GM10266 (cell line): ENCODE measurements around the gene ZBP1.

Source experiments
- DNase-seq: peaks from one replicate; pipeline ENCODE4 v3.0.0; 2012; ENCODE audit errors: extremely low spot score
- TF ChIP-seq, protein P1 (sequence below): IDR thresholded peaks from 2 replicates; pipeline ENCODE4 v1.5.1; 2012; ENCODE audit warnings: mild to moderate bottlenecking, low read depth; ENCODE audit not compliant: control insufficient read depth, insufficient read depth; ENCODE audit errors: missing control alignments

The ZBP1 gene

DNA sequence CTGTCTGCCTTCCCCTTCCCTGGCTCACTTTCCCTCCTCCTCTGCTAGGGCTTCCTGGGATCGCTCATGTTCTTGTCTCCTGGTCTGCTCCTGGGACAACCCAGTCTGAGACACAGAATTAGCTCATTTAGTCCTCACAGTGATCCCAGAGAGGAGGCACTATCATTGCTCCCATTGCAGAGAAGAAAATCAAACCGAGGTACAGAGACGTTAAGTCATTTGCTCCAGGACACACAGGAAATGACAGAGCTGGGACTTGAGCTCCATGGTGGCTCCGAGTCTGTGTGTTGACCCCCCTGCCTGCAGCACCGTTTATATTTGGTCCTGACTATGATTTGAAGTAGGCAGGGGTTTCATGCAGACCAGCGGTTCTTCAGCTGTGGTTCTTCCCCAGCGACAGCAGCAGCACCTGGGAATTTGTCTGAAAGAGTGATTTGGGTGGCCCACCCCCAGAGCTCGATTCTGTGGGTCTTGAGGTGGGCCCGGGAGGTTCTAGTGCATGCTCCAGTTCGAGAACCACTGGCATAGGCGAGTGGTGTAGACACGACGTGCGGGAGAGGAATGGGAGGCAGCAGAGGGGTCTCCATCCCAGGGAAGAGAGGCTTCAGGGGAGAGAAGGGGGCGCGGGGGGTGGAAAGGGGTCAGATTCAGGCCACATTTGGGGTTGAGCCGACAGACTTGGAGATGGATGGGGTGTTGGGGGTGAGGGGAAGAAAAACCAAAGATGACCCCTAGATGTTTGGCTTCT lies 34.6 kb downstream of the ZBP1 start:
- TF ChIP-seq, protein P1, sequence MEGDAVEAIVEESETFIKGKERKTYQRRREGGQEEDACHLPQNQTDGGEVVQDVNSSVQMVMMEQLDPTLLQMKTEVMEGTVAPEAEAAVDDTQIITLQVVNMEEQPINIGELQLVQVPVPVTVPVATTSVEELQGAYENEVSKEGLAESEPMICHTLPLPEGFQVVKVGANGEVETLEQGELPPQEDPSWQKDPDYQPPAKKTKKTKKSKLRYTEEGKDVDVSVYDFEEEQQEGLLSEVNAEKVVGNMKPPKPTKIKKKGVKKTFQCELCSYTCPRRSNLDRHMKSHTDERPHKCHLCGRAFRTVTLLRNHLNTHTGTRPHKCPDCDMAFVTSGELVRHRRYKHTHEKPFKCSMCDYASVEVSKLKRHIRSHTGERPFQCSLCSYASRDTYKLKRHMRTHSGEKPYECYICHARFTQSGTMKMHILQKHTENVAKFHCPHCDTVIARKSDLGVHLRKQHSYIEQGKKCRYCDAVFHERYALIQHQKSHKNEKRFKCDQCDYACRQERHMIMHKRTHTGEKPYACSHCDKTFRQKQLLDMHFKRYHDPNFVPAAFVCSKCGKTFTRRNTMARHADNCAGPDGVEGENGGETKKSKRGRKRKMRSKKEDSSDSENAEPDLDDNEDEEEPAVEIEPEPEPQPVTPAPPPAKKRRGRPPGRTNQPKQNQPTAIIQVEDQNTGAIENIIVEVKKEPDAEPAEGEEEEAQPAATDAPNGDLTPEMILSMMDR, result no peak
- no peak for DNase-seq

DNA sequence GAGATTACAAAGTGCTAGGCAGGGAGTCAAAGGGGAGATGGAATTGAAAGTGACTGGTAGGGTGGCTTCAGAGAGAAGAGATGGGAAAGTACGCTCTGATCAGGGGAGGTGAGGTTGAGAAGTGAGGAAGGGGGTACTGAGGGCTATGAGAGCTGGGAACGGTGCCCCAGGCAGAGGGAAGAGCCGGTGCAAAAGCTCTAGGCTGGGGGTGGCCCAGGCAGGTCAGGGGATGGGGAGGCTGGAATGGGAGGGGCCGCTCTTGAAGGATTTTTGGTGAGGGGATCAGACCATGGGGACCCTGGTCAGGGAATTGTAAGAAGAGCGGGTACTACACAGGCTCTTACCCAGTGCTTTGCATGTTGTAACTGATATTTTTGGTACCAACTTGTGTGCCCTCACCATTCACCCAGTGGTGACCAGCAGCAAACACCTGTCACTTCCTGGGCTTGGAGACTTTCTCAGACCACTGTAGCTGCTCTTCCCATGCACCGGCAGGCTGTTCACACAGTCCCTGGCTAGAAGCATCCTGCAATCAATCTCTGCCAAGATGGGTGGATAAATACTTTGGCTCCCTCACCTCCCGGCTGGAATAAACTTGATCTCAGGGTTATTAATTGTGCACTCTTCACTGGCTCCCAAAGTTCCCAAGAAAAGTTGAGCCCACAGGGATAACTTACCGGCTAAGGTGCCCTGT lies 35.3 kb downstream of the ZBP1 start:
- DNase-seq, result no peak

GRCh38 chr20:57583289-57584257 lies 36.7 kb downstream of the ZBP1 start:
- TF ChIP-seq, protein P1, result no peak
- DNase-seq, result no peak

More for the DNA sequence above, 35.3 kb downstream of the ZBP1 start:
- TF ChIP-seq, protein P1, result no peak

DNA sequence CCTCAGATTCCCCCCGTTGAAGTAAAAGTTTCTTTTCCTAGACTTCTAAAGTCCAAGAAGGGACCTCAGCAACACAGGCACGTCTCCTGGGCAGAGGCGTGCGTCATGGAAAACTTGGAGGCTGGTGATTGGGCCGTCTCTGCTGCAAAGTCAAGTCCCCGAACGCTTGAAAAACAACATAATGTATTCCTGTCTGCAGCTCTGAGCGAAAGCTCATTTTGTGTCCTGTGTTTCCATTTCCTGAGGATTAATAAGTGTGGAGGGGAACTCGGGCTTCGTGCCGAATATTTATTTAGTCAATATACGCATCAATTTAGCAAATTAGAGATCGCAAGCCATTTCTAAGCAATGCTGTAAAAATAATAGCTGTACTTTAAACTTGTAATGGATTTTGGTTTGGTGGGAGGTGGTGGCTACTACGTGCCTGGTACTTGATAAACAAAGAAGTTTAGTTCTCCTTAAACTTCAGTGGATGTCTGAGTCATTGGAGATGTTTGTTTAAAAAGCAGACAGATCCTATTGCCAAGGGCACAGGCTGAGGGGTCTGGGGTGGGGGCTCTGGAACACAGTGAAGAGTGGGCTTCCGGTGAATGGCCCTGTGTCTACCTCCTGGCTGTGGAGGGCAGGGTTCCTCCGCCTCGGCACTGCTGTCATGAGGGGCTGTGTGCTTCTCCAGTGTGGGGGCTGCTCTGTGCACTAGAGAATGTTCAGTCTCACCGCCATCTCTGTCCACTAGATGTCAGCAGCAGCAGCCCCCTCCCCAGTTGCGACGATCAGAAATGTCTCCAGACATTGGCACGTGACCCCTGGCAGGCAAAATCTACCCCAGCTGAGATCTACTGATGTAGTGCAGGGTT lies 37.6 kb downstream of the ZBP1 start:
- DNase-seq, result no peak
- TF ChIP-seq, protein P1, result peak; percentile 40

DNA sequence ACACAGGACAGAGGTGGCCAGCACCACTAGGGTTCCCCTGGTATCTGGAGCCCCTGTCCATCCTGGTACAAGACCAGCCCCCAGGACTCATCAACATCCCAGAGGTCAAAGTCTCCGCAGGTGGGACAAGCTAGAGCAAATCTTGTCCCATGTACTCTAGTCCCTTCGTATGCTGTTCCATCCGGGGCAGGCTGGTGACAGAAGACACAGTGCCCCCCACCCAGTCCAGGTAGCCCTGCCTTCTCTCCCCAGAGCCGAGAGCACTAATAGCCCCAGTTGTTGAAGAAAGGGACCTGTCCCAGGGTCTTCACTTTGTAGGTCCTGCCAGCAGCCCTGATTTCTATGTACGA lies 38.2 kb downstream of the ZBP1 start:
- TF ChIP-seq, protein P1, result no peak
- no peak for DNase-seq

- DNase-seq, result no peak
These were observed 38.8 kb downstream of the ZBP1 start for GRCh38 chr20:57581202-57582028.

More at GRCh38 chr20:57581202-57582028, 38.8 kb downstream of the ZBP1 start:
- TF ChIP-seq, protein P1, result no peak
